B cell (primary cell): ENCODE results near the gene OCLN. TPM values are rescaled to one million over a fixed set of nuclear protein-coding genes. Genes with fewer than 3 reads are reported as not detected.
"Not testable (repeated sequence)": the region's sequence is repeated elsewhere in the genome, so short reads cannot be mapped to it uniquely, and the experiment has no call there.

Experiments used
- ATAC-seq: fragments of 200-7000 bp; cut with Tn5 transposase; one replicate; pipeline ENCODE4 v1.10.0; 2021; ENCODE audit warnings: low read depth, mild to moderate bottlenecking, moderate number of reproducible peaks, moderate library complexity
- CTCF ChIA-PET: fragments of 350-600 bp; sonication (Branson Sonifier 250); formaldehyde crosslinking; loops from one replicate; lab custom pipeline; 2021; ENCODE audit warnings: antibody characterized with exemption, inconsistent platforms; lab: Charles Lee
- POLR2A ChIA-PET: fragments of 350-600 bp; sonication (Branson Sonifier 250); formaldehyde crosslinking; loops from one replicate; lab custom pipeline; 2021; ENCODE audit warnings: antibody characterized with exemption; lab: Charles Lee
- DNase-seq: peaks from one replicate; pipeline ENCODE4 v3.0.0; 2013
- H2AFZ ChIP-seq: 2 replicates; pipeline ENCODE4 v1.6.1; 2012; ENCODE audit warnings: mild to moderate bottlenecking, low read depth, low read length; ENCODE audit not compliant: insufficient read depth, poor library complexity, severe bottlenecking
- H3K27ac ChIP-seq, 2 donors: 1 replicate in 1 of 2; 2 replicates in 1 of 2; pipeline ENCODE4 v1.5.1; 2012 to 2013; ENCODE audit warnings: low read length in 2 of 2, mild to moderate bottlenecking in 2 of 2, moderate library complexity in 1 of 2
- H3K27me3 ChIP-seq, 4 experiments: fragments of 200-600 bp in 1 of 4; sonication (generic) in 1 of 4; replicated peaks in 1 of 4; 1 replicate in 2 of 4; 2 replicates in 2 of 4; pipeline versions ENCODE4 v1.6.1 to v1.7.0; 2013 to 2016; ENCODE audit warnings: low read length in 3 of 4, mild to moderate bottlenecking in 2 of 4, mixed read lengths in 1 of 4, moderate library complexity in 1 of 4; ENCODE audit not compliant: insufficient read depth in 4 of 4, control insufficient read depth in 3 of 4; ENCODE audit errors: control extremely low read depth in 1 of 4
- H3K36me3 ChIP-seq, 2 experiments: replicated peaks in 1 of 2; 1 replicate in 1 of 2; 2 replicates in 1 of 2; pipeline versions ENCODE4 v1.6.1 to v1.7.1; 2013; ENCODE audit warnings: low read length in 1 of 2; ENCODE audit not compliant: insufficient read depth in 2 of 2, control insufficient read depth in 1 of 2; ENCODE audit errors: control extremely low read depth in 1 of 2, extremely low read depth in 1 of 2
- H3K4me1 ChIP-seq, 2 donors: fragments of 200-600 bp in 1 of 2; sonication (generic) in 1 of 2; 1 replicate in 1 of 2; 2 replicates in 1 of 2; pipeline versions ENCODE4 v1.5.1 to v1.6.1; 2013 to 2017; ENCODE audit warnings: low read length in 2 of 2; ENCODE audit not compliant: control insufficient read depth in 2 of 2, insufficient read depth in 2 of 2
- H3K4me2 ChIP-seq: replicated peaks from 2 replicates; pipeline ENCODE3; 2012; ENCODE audit warnings: mild to moderate bottlenecking, low read depth, low read length; ENCODE audit not compliant: poor library complexity, severe bottlenecking
- H3K4me3 ChIP-seq, 5 experiments: fragments of 200-600 bp in 1 of 5; sonication (generic) in 1 of 5; 1 replicate in 3 of 5; 2 replicates in 2 of 5; pipeline versions ENCODE4 v1.5.1 to v1.7.0; 2011 to 2016; ENCODE audit warnings: low read length in 4 of 5, mild to moderate bottlenecking in 4 of 5, low read depth in 2 of 5, control low read depth in 1 of 5, moderate library complexity in 1 of 5; ENCODE audit not compliant: insufficient read depth in 1 of 5; ENCODE audit errors: control extremely low read depth in 1 of 5, extremely low read depth in 1 of 5
- H3K79me2 ChIP-seq: fragments of 200-600 bp; sonication (generic); one replicate; pipeline ENCODE4 v1.6.0; 2016; ENCODE audit warnings: low read length; ENCODE audit not compliant: control insufficient read depth, insufficient read depth
- H3K9ac ChIP-seq: fragments of 200-600 bp; sonication (generic); 2 replicates; pipeline ENCODE4 v1.6.1; 2017; ENCODE audit warnings: mild to moderate bottlenecking, low read length, moderate library complexity
- H3K9me3 ChIP-seq, 3 donors: one replicate each; pipeline versions ENCODE4 v1.6.1 to v1.7.1; 2013; ENCODE audit warnings: low read length in 2 of 3; ENCODE audit not compliant: control insufficient read depth in 2 of 3, insufficient read depth in 1 of 3; ENCODE audit errors: control extremely low read depth in 1 of 3
- H4K20me1 ChIP-seq: 2 replicates; pipeline ENCODE4 v1.6.0; 2012; ENCODE audit warnings: mild to moderate bottlenecking, low read length; ENCODE audit not compliant: insufficient read depth, control insufficient read depth, poor library complexity, severe bottlenecking
- H3K27ac Mint-ChIP-seq: one replicate; pipeline ENCODE4 v1.8.0; 2021; ENCODE audit warnings: mixed read lengths
- H3K27me3 Mint-ChIP-seq: one replicate; pipeline ENCODE4 v1.8.0; 2021; ENCODE audit warnings: mixed read lengths
- H3K4me1 Mint-ChIP-seq: one replicate; pipeline ENCODE4 v1.8.0; 2021; ENCODE audit warnings: mixed read lengths
- H3K4me3 Mint-ChIP-seq: one replicate; pipeline ENCODE4 v1.8.0; 2021; ENCODE audit warnings: mixed read lengths
- H3K9me3 Mint-ChIP-seq: one replicate; pipeline ENCODE4 v1.8.0; 2022; ENCODE audit warnings: mixed read lengths; ENCODE audit not compliant: insufficient read depth
- EZH2 ChIP-seq: IDR thresholded peaks from 2 replicates; pipeline ENCODE4 v1.6.1; 2012; ENCODE audit warnings: borderline replicate concordance, low read depth, mild to moderate bottlenecking, moderate library complexity, low read length; ENCODE audit not compliant: insufficient read depth, poor library complexity, severe bottlenecking
- WGBS: methylation state at CpG from one replicate; pipeline ENCODE4 v1.1.5; 2013; ENCODE audit warnings: missing lambda C conversion rate; ENCODE audit not compliant: insufficient coverage; 5-methylcytosine and 5-hydroxymethylcytosine counted together
- intact Hi-C: fragments of 100-400 bp; cut with micrococcal nuclease; formaldehyde crosslinking; loops from one replicate; pipeline ENCODE4 v1.10.0; 2022
- polyA plus RNA-seq: library from polyadenylated mRNA; depleted of rRNA; stranded (reverse); fragments of >200 nt; gene quantifications from 2 replicates; pipeline ENCODE4 v1.2.3, GENCODE V29; 2012
- total RNA-seq, 2 donors: library from RNA; stranded (reverse); fragments of 120-200 nt in 1 of 2; gene quantifications; 1 replicate in 1 of 2; 2 replicates in 1 of 2; pipeline versions ENCODE4 v1.2.3 to v1.2.4, GENCODE V29; 2013 to 2022
- TF ChIP-seq, protein P1 (sequence below): fragments of 200-600 bp; IDR thresholded peaks from one replicate; pipeline ENCODE4 v1.8.0; 2022; ENCODE audit warnings: antibody characterized with exemption, mild to moderate bottlenecking

OCLN gene
- total and polyA plus RNA-seq, 2 donors (not counting 1 experiment from before 2014, with no cell fraction given): 4.3 to 5.6 TPM

DNA sequence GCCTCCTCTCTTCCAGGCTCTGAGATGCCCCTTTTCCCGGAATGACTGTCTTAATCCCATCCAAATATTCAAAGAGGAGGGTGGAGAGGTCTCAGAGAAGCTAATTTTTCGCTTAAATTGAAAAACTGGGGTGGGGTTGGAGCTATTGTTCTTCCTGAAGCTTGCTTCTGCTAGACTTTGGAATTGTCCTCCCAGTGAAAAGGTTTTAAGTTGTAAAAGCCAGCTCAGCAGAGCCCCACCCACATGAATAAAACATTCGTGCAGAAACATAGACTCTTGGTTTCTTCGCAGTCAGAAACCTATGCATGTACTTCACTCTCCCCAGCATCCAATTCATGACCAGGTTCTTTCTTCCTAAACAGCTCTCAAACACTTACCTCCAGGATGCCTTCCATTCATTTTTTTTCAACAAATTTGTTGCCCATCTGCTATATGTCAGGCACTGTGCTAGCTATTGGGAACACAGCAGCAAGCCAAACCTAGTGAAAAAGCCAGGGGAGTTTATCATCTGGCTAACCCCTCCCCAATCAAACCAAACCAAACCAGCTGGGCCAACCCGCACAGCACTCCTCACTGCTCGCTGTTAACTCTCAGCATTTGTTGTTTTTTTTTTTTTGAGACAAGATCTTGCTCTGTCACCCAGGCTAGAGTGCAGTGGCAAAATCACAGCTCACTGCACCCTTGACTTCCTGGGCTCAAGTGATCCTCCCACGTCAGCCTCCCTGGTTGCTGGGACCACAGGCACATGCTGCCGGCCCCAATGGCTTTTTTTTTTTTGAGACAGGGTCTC is 37.9 kb upstream of the OCLN start:
- H3K4me1 ChIP-seq: no peaks in the 10 kb centered on the region
- Mint-ChIP-seq H3K4me1 (no peaks in the 10 kb centered on the region), H3K27ac (no peak overlapping the region), H3K4me3 (no peak overlapping the region), H3K27me3 (peaks cover 8% of the 10 kb centered on the region), H3K9me3 (no peaks in the 10 kb centered on the region)
- DNase-seq: no peak
- intact Hi-C loops: no loop called here
- H3K79me2 ChIP-seq: no peaks in the 10 kb centered on the region
- H3K27ac ChIP-seq: no peak overlapping the region
- ChIA-PET POLR2A (no interaction called here), CTCF (no interaction called here)
- H3K4me2 ChIP-seq: no peak overlapping the region
- peaks cover 0 to 4% (median 0%) of the 10 kb centered on the region in 4 experiments for H3K27me3 ChIP-seq
- no peak overlapping the region for H3K9ac ChIP-seq
- H3K9me3 ChIP-seq: peaks cover 0 to 8% (median 0%) of the 10 kb centered on the region in 3 donors
- no peaks in the 10 kb centered on the region for H3K36me3 ChIP-seq
- H3K4me3 ChIP-seq: no peak overlapping the region
- WGBS: 83% methylated on average over 6 of the region's 8 CpGs
- no peak for TF ChIP-seq EZH2
- TF ChIP-seq, protein P1, sequence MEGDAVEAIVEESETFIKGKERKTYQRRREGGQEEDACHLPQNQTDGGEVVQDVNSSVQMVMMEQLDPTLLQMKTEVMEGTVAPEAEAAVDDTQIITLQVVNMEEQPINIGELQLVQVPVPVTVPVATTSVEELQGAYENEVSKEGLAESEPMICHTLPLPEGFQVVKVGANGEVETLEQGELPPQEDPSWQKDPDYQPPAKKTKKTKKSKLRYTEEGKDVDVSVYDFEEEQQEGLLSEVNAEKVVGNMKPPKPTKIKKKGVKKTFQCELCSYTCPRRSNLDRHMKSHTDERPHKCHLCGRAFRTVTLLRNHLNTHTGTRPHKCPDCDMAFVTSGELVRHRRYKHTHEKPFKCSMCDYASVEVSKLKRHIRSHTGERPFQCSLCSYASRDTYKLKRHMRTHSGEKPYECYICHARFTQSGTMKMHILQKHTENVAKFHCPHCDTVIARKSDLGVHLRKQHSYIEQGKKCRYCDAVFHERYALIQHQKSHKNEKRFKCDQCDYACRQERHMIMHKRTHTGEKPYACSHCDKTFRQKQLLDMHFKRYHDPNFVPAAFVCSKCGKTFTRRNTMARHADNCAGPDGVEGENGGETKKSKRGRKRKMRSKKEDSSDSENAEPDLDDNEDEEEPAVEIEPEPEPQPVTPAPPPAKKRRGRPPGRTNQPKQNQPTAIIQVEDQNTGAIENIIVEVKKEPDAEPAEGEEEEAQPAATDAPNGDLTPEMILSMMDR: no peak
- ATAC-seq: no peak
- H4K20me1 ChIP-seq: no peaks in the 10 kb centered on the region
- no peak overlapping the region for H2AFZ ChIP-seq

DNA sequence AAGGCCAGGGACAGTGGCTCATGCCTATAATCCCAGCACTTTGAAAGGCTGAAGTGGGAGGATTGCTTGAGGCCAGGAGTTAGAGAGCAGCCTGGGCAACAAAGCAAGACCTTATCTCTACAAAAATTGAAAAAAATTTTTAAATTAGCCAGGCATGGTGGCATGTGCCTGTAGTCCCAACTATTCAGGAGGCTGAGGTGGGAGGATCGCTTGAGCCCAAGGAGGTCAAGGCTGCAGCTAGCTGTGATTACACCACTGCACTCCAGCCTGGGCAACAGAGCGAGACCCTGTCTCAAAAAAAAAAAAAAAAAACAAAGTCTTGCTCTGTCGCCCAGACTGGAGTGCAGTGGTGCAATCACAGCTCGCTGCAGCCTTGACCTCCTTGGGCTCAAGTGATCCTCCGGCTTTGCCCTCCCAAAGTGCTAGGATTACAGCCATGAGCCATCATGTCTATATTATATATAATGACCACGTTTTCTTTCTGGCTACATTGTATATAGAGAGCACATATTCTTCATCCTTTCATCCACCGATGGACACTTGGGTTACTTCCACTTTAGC is 37.1 kb upstream of the OCLN start:
- H3K4me3 ChIP-seq, H3K9me3 ChIP-seq, CTCF ChIA-PET, H3K27ac Mint-ChIP-seq, intact Hi-C loops, H3K36me3 ChIP-seq, DNase-seq, H3K27ac ChIP-seq, H2AFZ ChIP-seq, H3K27me3 ChIP-seq, H3K4me1 ChIP-seq, H4K20me1 ChIP-seq, H3K27me3 Mint-ChIP-seq, H3K4me2 ChIP-seq, H3K4me1 Mint-ChIP-seq, ATAC-seq, H3K4me3 Mint-ChIP-seq, POLR2A ChIA-PET, H3K9me3 Mint-ChIP-seq, H3K9ac ChIP-seq, H3K79me2 ChIP-seq: not testable (repeated sequence)
- 100% methylated on average over 3 of the region's 7 CpGs for WGBS
